WTC11 (cell line): ENCODE results near the gene OPCML.

ENCODE experiments used
- ATF1 ChIP-seq: sonication (generic); formaldehyde crosslinking; IDR thresholded peaks from 2 replicates; pipeline ENCODE4 v1.8.1; 2023; ENCODE audit warnings: mild to moderate bottlenecking, moderate library complexity, missing genetic modification reagents
- GABPB1 ChIP-seq: sonication (generic); formaldehyde crosslinking; IDR thresholded peaks from 2 replicates; pipeline ENCODE4 v1.8.1; 2023; ENCODE audit warnings: mild to moderate bottlenecking, missing genetic modification reagents
- IRF2 ChIP-seq: sonication (generic); formaldehyde crosslinking; IDR thresholded peaks from 2 replicates; pipeline ENCODE4 v1.8.0; 2022; ENCODE audit warnings: low read depth, missing genetic modification reagents, borderline replicate concordance
- JUN ChIP-seq: sonication (generic); formaldehyde crosslinking; IDR thresholded peaks from 2 replicates; pipeline ENCODE4 v1.8.0; 2023; ENCODE audit warnings: mild to moderate bottlenecking, missing genetic modification reagents
- NR2C2 ChIP-seq: sonication (generic); formaldehyde crosslinking; IDR thresholded peaks from 2 replicates; pipeline ENCODE4 v1.8.0; 2022; ENCODE audit warnings: mild to moderate bottlenecking, missing genetic modification reagents
- RELA ChIP-seq: sonication (generic); formaldehyde crosslinking; IDR thresholded peaks from 2 replicates; pipeline ENCODE4 v1.8.1; 2022; ENCODE audit warnings: missing genetic modification reagents, mild to moderate bottlenecking, borderline replicate concordance
- SP1 ChIP-seq: sonication (generic); formaldehyde crosslinking; conservative IDR thresholded peaks from 2 replicates; pipeline ENCODE4 v1.8.1; 2022; ENCODE audit warnings: missing genetic modification reagents
- TEAD4 ChIP-seq: sonication (generic); formaldehyde crosslinking; IDR thresholded peaks from 2 replicates; pipeline ENCODE4 v1.8.0; 2022; ENCODE audit warnings: mild to moderate bottlenecking, missing genetic modification reagents
- ZBTB21 ChIP-seq: sonication (generic); formaldehyde crosslinking; IDR thresholded peaks from 2 replicates; pipeline ENCODE4 v1.8.1; 2023; ENCODE audit warnings: mild to moderate bottlenecking, missing genetic modification reagents, borderline replicate concordance
- ZNF263 ChIP-seq: sonication (generic); formaldehyde crosslinking; IDR thresholded peaks from 2 replicates; pipeline ENCODE4 v1.8.1; 2022; ENCODE audit warnings: low read depth, mild to moderate bottlenecking, moderate library complexity, missing genetic modification reagents
- TF ChIP-seq, protein P1 (sequence below): fragments of 200-600 bp; IDR thresholded peaks from 2 replicates; pipeline ENCODE4 v1.8.0; 2022; ENCODE audit warnings: antibody characterized with exemption
- TF ChIP-seq, protein P2 (sequence below): sonication (generic); formaldehyde crosslinking; IDR thresholded peaks from 2 replicates; pipeline ENCODE4 v1.8.1; 2023; ENCODE audit warnings: mild to moderate bottlenecking, missing genetic modification reagents, moderate library complexity
- TF ChIP-seq, protein P3 (sequence below): sonication (generic); formaldehyde crosslinking; IDR thresholded peaks from 2 replicates; pipeline ENCODE4 v1.8.0; 2023; ENCODE audit warnings: missing genetic modification reagents
- TF ChIP-seq, protein P4 (sequence below): sonication (generic); formaldehyde crosslinking; IDR thresholded peaks from 2 replicates; pipeline ENCODE4 v1.8.1; 2022; ENCODE audit warnings: low read depth, mild to moderate bottlenecking, moderate library complexity, missing genetic modification reagents, borderline replicate concordance

DNA sequence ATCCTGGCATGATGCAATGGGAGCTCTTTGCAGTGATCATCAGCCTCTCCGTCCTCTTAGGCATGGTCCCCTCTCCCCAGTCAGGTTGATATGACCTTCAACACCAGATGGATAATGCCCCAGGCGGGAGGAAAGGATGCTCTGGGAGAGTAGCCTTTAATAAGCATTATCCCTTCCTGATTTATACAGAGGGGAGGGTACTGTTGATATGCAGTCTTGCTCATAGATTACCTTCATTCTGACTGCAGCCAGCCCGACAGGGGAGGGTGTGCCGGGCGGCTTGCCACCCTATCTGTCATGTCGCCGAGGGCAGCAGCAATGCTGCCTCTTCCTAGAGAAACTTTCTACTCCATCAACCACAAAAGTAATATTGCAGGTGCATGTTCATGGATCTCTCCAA is 497.4 kb downstream of the OPCML start:
- TF ChIP-seq, protein P1, sequence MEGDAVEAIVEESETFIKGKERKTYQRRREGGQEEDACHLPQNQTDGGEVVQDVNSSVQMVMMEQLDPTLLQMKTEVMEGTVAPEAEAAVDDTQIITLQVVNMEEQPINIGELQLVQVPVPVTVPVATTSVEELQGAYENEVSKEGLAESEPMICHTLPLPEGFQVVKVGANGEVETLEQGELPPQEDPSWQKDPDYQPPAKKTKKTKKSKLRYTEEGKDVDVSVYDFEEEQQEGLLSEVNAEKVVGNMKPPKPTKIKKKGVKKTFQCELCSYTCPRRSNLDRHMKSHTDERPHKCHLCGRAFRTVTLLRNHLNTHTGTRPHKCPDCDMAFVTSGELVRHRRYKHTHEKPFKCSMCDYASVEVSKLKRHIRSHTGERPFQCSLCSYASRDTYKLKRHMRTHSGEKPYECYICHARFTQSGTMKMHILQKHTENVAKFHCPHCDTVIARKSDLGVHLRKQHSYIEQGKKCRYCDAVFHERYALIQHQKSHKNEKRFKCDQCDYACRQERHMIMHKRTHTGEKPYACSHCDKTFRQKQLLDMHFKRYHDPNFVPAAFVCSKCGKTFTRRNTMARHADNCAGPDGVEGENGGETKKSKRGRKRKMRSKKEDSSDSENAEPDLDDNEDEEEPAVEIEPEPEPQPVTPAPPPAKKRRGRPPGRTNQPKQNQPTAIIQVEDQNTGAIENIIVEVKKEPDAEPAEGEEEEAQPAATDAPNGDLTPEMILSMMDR: no peak
- no peak for TF ChIP-seq GABPB1 (CRISPR knock-in tag)
- no peak for TF ChIP-seq ZBTB21 (CRISPR knock-in tag)
- TF ChIP-seq JUN (CRISPR knock-in tag): no peak
- TF ChIP-seq TEAD4: no peak
- TF ChIP-seq NR2C2 (CRISPR knock-in tag): no peak
- no peak for TF ChIP-seq ATF1 (CRISPR knock-in tag)
- TF ChIP-seq, protein P2, sequence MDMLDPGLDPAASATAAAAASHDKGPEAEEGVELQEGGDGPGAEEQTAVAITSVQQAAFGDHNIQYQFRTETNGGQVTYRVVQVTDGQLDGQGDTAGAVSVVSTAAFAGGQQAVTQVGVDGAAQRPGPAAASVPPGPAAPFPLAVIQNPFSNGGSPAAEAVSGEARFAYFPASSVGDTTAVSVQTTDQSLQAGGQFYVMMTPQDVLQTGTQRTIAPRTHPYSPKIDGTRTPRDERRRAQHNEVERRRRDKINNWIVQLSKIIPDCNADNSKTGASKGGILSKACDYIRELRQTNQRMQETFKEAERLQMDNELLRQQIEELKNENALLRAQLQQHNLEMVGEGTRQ: no peak
- no peak for TF ChIP-seq SP1 (CRISPR knock-in tag)
- TF ChIP-seq, protein P3, sequence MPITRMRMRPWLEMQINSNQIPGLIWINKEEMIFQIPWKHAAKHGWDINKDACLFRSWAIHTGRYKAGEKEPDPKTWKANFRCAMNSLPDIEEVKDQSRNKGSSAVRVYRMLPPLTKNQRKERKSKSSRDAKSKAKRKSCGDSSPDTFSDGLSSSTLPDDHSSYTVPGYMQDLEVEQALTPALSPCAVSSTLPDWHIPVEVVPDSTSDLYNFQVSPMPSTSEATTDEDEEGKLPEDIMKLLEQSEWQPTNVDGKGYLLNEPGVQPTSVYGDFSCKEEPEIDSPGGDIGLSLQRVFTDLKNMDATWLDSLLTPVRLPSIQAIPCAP (CRISPR knock-in tag): no peak
- no peak for TF ChIP-seq RELA (CRISPR knock-in tag)
- TF ChIP-seq, protein P4, sequence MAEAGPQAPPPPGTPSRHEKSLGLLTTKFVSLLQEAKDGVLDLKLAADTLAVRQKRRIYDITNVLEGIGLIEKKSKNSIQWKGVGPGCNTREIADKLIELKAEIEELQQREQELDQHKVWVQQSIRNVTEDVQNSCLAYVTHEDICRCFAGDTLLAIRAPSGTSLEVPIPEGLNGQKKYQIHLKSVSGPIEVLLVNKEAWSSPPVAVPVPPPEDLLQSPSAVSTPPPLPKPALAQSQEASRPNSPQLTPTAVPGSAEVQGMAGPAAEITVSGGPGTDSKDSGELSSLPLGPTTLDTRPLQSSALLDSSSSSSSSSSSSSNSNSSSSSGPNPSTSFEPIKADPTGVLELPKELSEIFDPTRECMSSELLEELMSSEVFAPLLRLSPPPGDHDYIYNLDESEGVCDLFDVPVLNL (CRISPR knock-in tag): no peak
- no peak for TF ChIP-seq ZNF263 (CRISPR knock-in tag)
- TF ChIP-seq IRF2 (CRISPR knock-in tag): no peak
